ENCODE data around the gene GOLGA8K. TPM values are rescaled to one million over a fixed set of nuclear protein-coding genes. Genes with fewer than 3 reads are reported as not detected.
"Not testable (repeated sequence)": the region's sequence is repeated elsewhere in the genome, so short reads cannot be mapped to it uniquely, and the experiment has no call there.

Gene GOLGA8K
- not detected in 2 replicates for total RNA-seq (2014; rRNA removed; shearing (Covaris generic))

GRCh38 chr15:32403192-32403591 lies at the start of gene GOLGA8K:
TSS of gene GOLGA8K (minus strand) at chr15:32403292. CDS start at chr15:32403194, 98 bp downstream.
- H3K27me3 ChIP-seq (replicated peaks); DNase-seq (ENCODE audit: low read depth in 1 of 2, low spot score in 2 of 2); H3K36me3 ChIP-seq; H3K27ac ChIP-seq; H3K4me3 ChIP-seq; H3K9me3 ChIP-seq (replicated peaks); H3K4me1 ChIP-seq (replicated peaks): not testable (repeated sequence)

GRCh38 chr15:32440445-32440977 lies 37.4 kb upstream of the GOLGA8K start:
- H3K27ac ChIP-seq; DNase-seq (ENCODE audit: low read depth in 1 of 2, low spot score in 2 of 2); H3K36me3 ChIP-seq; H3K4me1 ChIP-seq (replicated peaks); H3K4me3 ChIP-seq; H3K27me3 ChIP-seq (replicated peaks); H3K9me3 ChIP-seq (replicated peaks): not testable (repeated sequence)

GRCh38 chr15:32434102-32434963 lies 31.2 kb upstream of the GOLGA8K start:
- not testable (repeated sequence) for H3K9me3 ChIP-seq (replicated peaks); H3K27ac ChIP-seq; H3K4me1 ChIP-seq (replicated peaks); H3K4me3 ChIP-seq; H3K27me3 ChIP-seq (replicated peaks); H3K36me3 ChIP-seq; DNase-seq (ENCODE audit: low read depth in 1 of 2, low spot score in 2 of 2)

GRCh38 chr15:32427635-32428034 lies 24.5 kb upstream of the GOLGA8K start:
- H3K9me3 ChIP-seq (replicated peaks); H3K4me3 ChIP-seq; H3K4me1 ChIP-seq (replicated peaks): not testable (repeated sequence)

GRCh38 chr15:32426511-32426910 lies 23.4 kb upstream of the GOLGA8K start:
- H3K36me3 ChIP-seq; DNase-seq (ENCODE audit: low read depth in 1 of 2, low spot score in 2 of 2); H3K4me3 ChIP-seq; H3K27ac ChIP-seq; H3K4me1 ChIP-seq (replicated peaks); H3K9me3 ChIP-seq (replicated peaks); H3K27me3 ChIP-seq (replicated peaks): not testable (repeated sequence)

More at GRCh38 chr15:32427635-32428034, 24.5 kb upstream of the GOLGA8K start:
- DNase-seq (ENCODE audit: low read depth in 1 of 2, low spot score in 2 of 2); H3K36me3 ChIP-seq; H3K27ac ChIP-seq; H3K27me3 ChIP-seq (replicated peaks): not testable (repeated sequence)

GRCh38 chr15:32407903-32408302 lies 4.8 kb upstream of the GOLGA8K start:
- H3K4me1 ChIP-seq (replicated peaks); H3K27ac ChIP-seq; H3K36me3 ChIP-seq; H3K9me3 ChIP-seq (replicated peaks); H3K4me3 ChIP-seq; DNase-seq (ENCODE audit: low read depth in 1 of 2, low spot score in 2 of 2); H3K27me3 ChIP-seq (replicated peaks): not testable (repeated sequence)

GRCh38 chr15:32396522-32396921 lies 6.6 kb downstream of the GOLGA8K start:
- not testable (repeated sequence) for H3K4me3 ChIP-seq; H3K4me1 ChIP-seq (replicated peaks); H3K27me3 ChIP-seq (replicated peaks); H3K9me3 ChIP-seq (replicated peaks); H3K27ac ChIP-seq; DNase-seq (ENCODE audit: low read depth in 1 of 2, low spot score in 2 of 2); H3K36me3 ChIP-seq

- not testable (repeated sequence) for H3K27ac ChIP-seq; H3K4me3 ChIP-seq; DNase-seq (ENCODE audit: low read depth in 1 of 2, low spot score in 2 of 2); H3K27me3 ChIP-seq (replicated peaks); H3K4me1 ChIP-seq (replicated peaks); H3K36me3 ChIP-seq; H3K9me3 ChIP-seq (replicated peaks)
These were observed 8.3 kb downstream of the GOLGA8K start for GRCh38 chr15:32394745-32395144.

GRCh38 chr15:32388050-32388648 lies 14.9 kb downstream of the GOLGA8K start:
- not testable (repeated sequence) for H3K27ac ChIP-seq; H3K9me3 ChIP-seq (replicated peaks); DNase-seq (ENCODE audit: low read depth in 1 of 2, low spot score in 2 of 2); H3K4me3 ChIP-seq; H3K4me1 ChIP-seq (replicated peaks); H3K27me3 ChIP-seq (replicated peaks); H3K36me3 ChIP-seq

GRCh38 chr15:32385823-32386495 lies 17.1 kb downstream of the GOLGA8K start:
- not testable (repeated sequence) for DNase-seq (ENCODE audit: low read depth in 1 of 2, low spot score in 2 of 2); H3K9me3 ChIP-seq (replicated peaks); H3K4me1 ChIP-seq (replicated peaks); H3K27me3 ChIP-seq (replicated peaks); H3K4me3 ChIP-seq; H3K36me3 ChIP-seq; H3K27ac ChIP-seq

- not testable (repeated sequence) for H3K36me3 ChIP-seq; H3K9me3 ChIP-seq (replicated peaks); H3K4me1 ChIP-seq (replicated peaks); H3K4me3 ChIP-seq; H3K27me3 ChIP-seq (replicated peaks); DNase-seq (ENCODE audit: low read depth in 1 of 2, low spot score in 2 of 2); H3K27ac ChIP-seq
These were observed 28.9 kb downstream of the GOLGA8K start for GRCh38 chr15:32374185-32374584.

- not testable (repeated sequence) for DNase-seq (ENCODE audit: low read depth in 1 of 2, low spot score in 2 of 2); H3K36me3 ChIP-seq; H3K9me3 ChIP-seq (replicated peaks); H3K4me3 ChIP-seq; H3K27ac ChIP-seq; H3K4me1 ChIP-seq (replicated peaks); H3K27me3 ChIP-seq (replicated peaks)
These were observed 29.4 kb downstream of the GOLGA8K start for GRCh38 chr15:32373707-32374106.

- H3K4me1 ChIP-seq (replicated peaks); H3K27ac ChIP-seq; H3K27me3 ChIP-seq (replicated peaks); H3K9me3 ChIP-seq (replicated peaks); DNase-seq (ENCODE audit: low read depth in 1 of 2, low spot score in 2 of 2); H3K4me3 ChIP-seq; H3K36me3 ChIP-seq: not testable (repeated sequence)
These were observed 31.0 kb downstream of the GOLGA8K start for GRCh38 chr15:32372075-32372474.

GRCh38 chr15:32370526-32370925 lies 32.6 kb downstream of the GOLGA8K start:
- H3K27me3 ChIP-seq (replicated peaks); H3K4me1 ChIP-seq (replicated peaks); DNase-seq (ENCODE audit: low read depth in 1 of 2, low spot score in 2 of 2); H3K36me3 ChIP-seq; H3K4me3 ChIP-seq; H3K27ac ChIP-seq; H3K9me3 ChIP-seq (replicated peaks): not testable (repeated sequence)
